HepG2 (cell line): ENCODE results near the gene PTF1A. TPM values are rescaled to one million over a fixed set of nuclear protein-coding genes. Genes with fewer than 3 reads are reported as not detected.

Source experiments
- ATAC-seq: fragments of 200-7000 bp; cut with Tn5 transposase; 3 replicates; pipeline ENCODE4 v1.9.1; 2020; ENCODE audit warnings: mild to moderate bottlenecking, moderate library complexity
- BruUV-seq: library from RNA; stranded (reverse); fragments of 400-500 nt; replicated peaks from 2 replicates; lab custom pipeline; 2021; lab: Mats Ljungman, UMichigan
- CTCF ChIA-PET: fragments of 300-600 bp; formaldehyde crosslinking; extraction: SDS; loops from one replicate; lab custom pipeline; 2021; ENCODE audit warnings: low total read pairs, inconsistent platforms, low intra/inter-chr PET ratio; lab: Yijun Ruan, JAX
- POLR2A ChIA-PET: fragments of 350-600 bp; sonication (Branson Sonifier 250); formaldehyde crosslinking; loops from one replicate; lab custom pipeline; 2020; ENCODE audit warnings: antibody characterized with exemption, inconsistent platforms; lab: Yijun Ruan, JAX
- DNase-seq: peaks from one replicate; pipeline ENCODE4 v3.0.0-alpha.2; 2015; ENCODE audit warnings: low spot score
- FAIRE-seq: peaks from 3 replicates; lab custom pipeline; 2011; peaks lifted over from hg19 to GRCh38; lab: Jason Lieb, UNC
- H2AFZ ChIP-seq: one replicate; pipeline ENCODE4 v1.6.1; 2011; ENCODE audit warnings: low read length, inconsistent platforms
- H3K27ac ChIP-seq: fragments of 300-600 bp; 3 replicates; pipeline ENCODE4 v1.8.0; 2011; ENCODE audit warnings: mixed run types, mild to moderate bottlenecking, mixed read lengths, low read length, inconsistent platforms; ENCODE audit not compliant: insufficient read depth; ENCODE audit errors: extremely low read length
- H3K27me3 ChIP-seq, 2 experiments: fragments of 200-600 bp in 1 of 2; 2 replicates in 1 of 2; 3 replicates in 1 of 2; pipeline versions ENCODE4 v1.6.0 to v1.8.0; 2011; ENCODE audit warnings: low read length in 2 of 2, mild to moderate bottlenecking in 2 of 2, moderate library complexity in 2 of 2, inconsistent platforms in 1 of 2; ENCODE audit not compliant: insufficient read depth in 2 of 2, control insufficient read depth in 1 of 2
- H3K36me3 ChIP-seq, 2 experiments: fragments of 200-600 bp in 1 of 2; replicated peaks in 1 of 2; 2 replicates in 1 of 2; 3 replicates in 1 of 2; pipeline versions ENCODE4 v1.5.1 to v1.8.0; 2011; ENCODE audit warnings: low read length in 2 of 2, inconsistent platforms in 1 of 2; ENCODE audit not compliant: insufficient read depth in 2 of 2, control insufficient read depth in 1 of 2
- H3K4me1 ChIP-seq: 2 replicates; pipeline ENCODE4 v1.5.1; 2012; ENCODE audit warnings: low read length, inconsistent platforms; ENCODE audit not compliant: insufficient read depth
- H3K4me2 ChIP-seq: 2 replicates; pipeline ENCODE4 v1.6.0; 2011; ENCODE audit warnings: low read depth, low read length, inconsistent platforms
- H3K4me3 ChIP-seq, 3 experiments: fragments of 200-600 bp in 1 of 3; sonication (generic), shearing (Covaris generic) in 1 of 3; replicated peaks in 1 of 3; 2 replicates each; pipeline ENCODE4 v1.5.1; 2011 to 2016; ENCODE audit warnings: low read length in 3 of 3, inconsistent platforms in 2 of 3, low read depth in 2 of 3, mild to moderate bottlenecking in 2 of 3, control low read depth in 1 of 3, mixed read lengths in 1 of 3; ENCODE audit not compliant: insufficient read depth in 1 of 3
- H3K79me2 ChIP-seq: one replicate; pipeline ENCODE4 v1.6.1; 2011; ENCODE audit warnings: low read length, inconsistent platforms; ENCODE audit not compliant: insufficient read depth
- H3K9ac ChIP-seq: 2 replicates; pipeline ENCODE4 v1.6.0; 2011; ENCODE audit warnings: mild to moderate bottlenecking, low read depth, low read length, inconsistent platforms; ENCODE audit not compliant: insufficient read depth
- H3K9me3 ChIP-seq: 2 replicates; pipeline ENCODE4 v1.5.1; 2012; ENCODE audit warnings: mild to moderate bottlenecking, low read length
- H4K20me1 ChIP-seq: 2 replicates; pipeline ENCODE4 v1.6.0; 2011; ENCODE audit warnings: inconsistent platforms, mild to moderate bottlenecking, low read length, moderate library complexity; ENCODE audit not compliant: insufficient read depth
- BATF2 ChIP-seq: sonication (generic); formaldehyde crosslinking; IDR thresholded peaks from 2 replicates; pipeline ENCODE4 v1.8.0; 2022; ENCODE audit warnings: mild to moderate bottlenecking, missing genetic modification reagents, moderate library complexity
- CBFB ChIP-seq: sonication (generic); formaldehyde crosslinking; IDR thresholded peaks from 2 replicates; pipeline ENCODE4 v1.4.0; 2020; ENCODE audit warnings: missing genetic modification reagents
- GFI1 ChIP-seq: sonication (generic); formaldehyde crosslinking; IDR thresholded peaks from 2 replicates; pipeline ENCODE4 v1.5.0; 2020; ENCODE audit warnings: missing genetic modification reagents, mild to moderate bottlenecking, borderline replicate concordance
- GLI4 ChIP-seq: sonication (generic); formaldehyde crosslinking; IDR thresholded peaks from 2 replicates; pipeline ENCODE4 v1.5.1; 2020; ENCODE audit warnings: missing genetic modification reagents, mild to moderate bottlenecking, moderate library complexity, borderline replicate concordance
- HMGXB3 ChIP-seq: sonication (generic); formaldehyde crosslinking; IDR thresholded peaks from 2 replicates; pipeline ENCODE4 v1.4.0; 2020; ENCODE audit warnings: missing genetic modification reagents, borderline replicate concordance
- IKZF1 ChIP-seq: fragments of 450-650 bp; IDR thresholded peaks from 2 replicates; pipeline ENCODE4 v1.7.1; 2016
- KDM5B ChIP-seq: sonication (generic); formaldehyde crosslinking; IDR thresholded peaks from 2 replicates; pipeline ENCODE4 v1.4.0; 2020; ENCODE audit warnings: missing genetic modification reagents, mild to moderate bottlenecking, borderline replicate concordance
- MTF1 ChIP-seq: sonication (generic); formaldehyde crosslinking; IDR thresholded peaks from 2 replicates; pipeline ENCODE4 v1.5.0; 2020; ENCODE audit warnings: missing genetic modification reagents
- PTBP1 ChIP-seq: fragments of 200-400 bp; formaldehyde crosslinking; IDR thresholded peaks from 2 replicates; pipeline ENCODE4 v1.6.1; 2018; ENCODE audit warnings: low read length, low read depth; ENCODE audit not compliant: poor library complexity, severe bottlenecking
- ZNF557 ChIP-seq: sonication (generic); formaldehyde crosslinking; IDR thresholded peaks from 2 replicates; pipeline ENCODE4 v1.4.0; 2020; ENCODE audit warnings: missing genetic modification reagents
- ZNF652 ChIP-seq: IDR thresholded peaks from 2 replicates; pipeline ENCODE4 v1.6.1; 2016; ENCODE audit warnings: low read depth, borderline replicate concordance
- WGBS: methylation state at CpG from one replicate; pipeline ENCODE4 v1.1.6; 2017; ENCODE audit warnings: low lambda C conversion rate; 5-methylcytosine and 5-hydroxymethylcytosine counted together
- in situ Hi-C: cut with HindIII; loops from 2 replicates; pipeline ENCODE4 v1.10.0; 2017; ENCODE audit warnings: low pct_unique_long_range_greater_than_20kb; ENCODE audit not compliant: extremely low pct_ligation_motif_present
- intact Hi-C: fragments of 100-400 bp; cut with micrococcal nuclease; formaldehyde crosslinking; loops from one replicate; pipeline ENCODE4 v1.10.0; 2022; ENCODE audit not compliant: unreplicated experiment
- polyA plus RNA-seq, 8 experiments: library from polyadenylated mRNA; depleted of rRNA in 3 of 8; stranded (reverse) in 7 of 8; unstranded in 1 of 8; fragments of >200 nt; fragmentation: Illumina TruSeq in 4 of 8; extraction: Trizol in 4 of 8; gene quantifications; 2 replicates each; pipeline versions ENCODE4 v1.2.1 to v1.2.3, GENCODE V29; 2011 to 2016; ENCODE audit warnings: low read depth in 4 of 8, missing spikeins in 1 of 8, mixed read lengths in 1 of 8; ENCODE audit not compliant: insufficient read depth in 1 of 8
- total RNA-seq, 5 experiments: library from RNA; depleted of rRNA; stranded (reverse); fragments of >200 nt; fragmentation: Illumina TruSeq; extraction: Trizol; gene quantifications; 2 replicates each; pipeline ENCODE4 v1.2.3, GENCODE V29; 2016; ENCODE audit warnings: low read depth in 1 of 5

PTF1A gene
- total and polyA plus RNA-seq, 2 of the 13 experiments (the other 11 are each of a cell fraction or from before 2014, with no cell fraction given) = not detected

- TF ChIP-seq GFI1 (no peak), BATF2 (CRISPR knock-in tag) (no peak), KDM5B (no peak), HMGXB3 (CRISPR knock-in tag) (no peak)
- TF ChIP-seq, all 625 proteins: peak for 0
These were observed 3.1 kb downstream of the PTF1A start (continued) for GRCh38 chr10:23194966-23195845.

GRCh38 chr10:23195846-23196600 is 3.9 kb downstream of the PTF1A start:
- FAIRE-seq = no peak
- CTCF ChIA-PET = no interaction called here
- H3K4me3 ChIP-seq = no peak overlapping the region
- in situ Hi-C loops (no loop called here), intact Hi-C loops (no loop called here)
- H3K79me2 ChIP-seq = no peaks in the 10 kb centered on the region
- H3K27me3 ChIP-seq = peaks cover 5 to 74% of the 10 kb centered on the region in 2 experiments; a peak in 4 of 5 replicates
- no peaks in the 10 kb centered on the region for H4K20me1 ChIP-seq
- no peak for DNase-seq
- no peak for ATAC-seq
- no peaks in the 10 kb centered on the region for H3K9me3 ChIP-seq
- no peak overlapping the region for H3K4me2 ChIP-seq
- no peaks in the 10 kb centered on the region for H3K36me3 ChIP-seq
- peaks cover 9% of the 10 kb centered on the region for H3K4me1 ChIP-seq
- H2AFZ ChIP-seq = no peak overlapping the region
- POLR2A ChIA-PET = no interaction called here
- no TSS peak for BruUV-seq
- no peak overlapping the region for H3K27ac ChIP-seq
- H3K9ac ChIP-seq = no peak overlapping the region
- 56% methylated on average over 9 of the region's 13 CpGs for WGBS
- TF ChIP-seq ZNF557 = no peak
- no peak for TF ChIP-seq MTF1 (CRISPR knock-in tag)
- no peak for TF ChIP-seq PTBP1
- no peak for TF ChIP-seq CBFB (CRISPR knock-in tag)
- TF ChIP-seq IKZF1 = no peak
- no peak for TF ChIP-seq GLI4 (CRISPR knock-in tag)
- no peak for TF ChIP-seq ZNF652 (CRISPR knock-in tag)
- TF ChIP-seq, all 625 proteins: peak for 0
